ENCODE results near the gene LILRB5. TPM values are rescaled to one million over a fixed set of nuclear protein-coding genes. Genes with fewer than 3 reads are reported as not detected.
"Not testable (repeated sequence)": the region's sequence is repeated elsewhere in the genome, so short reads cannot be mapped to it uniquely, and the experiment has no call there.

Gene LILRB5
- polyA plus RNA-seq, 3 donors, result 0.14 to 1.1 (median 0.17) TPM

- Histone ChIP-seq H3K36me3 (replicated peaks in 1 of 2; ENCODE audit: control insufficient read depth in 1 of 2, insufficient read depth in 2 of 2, low read length in 2 of 2) (peaks cover 22% of the 10 kb centered on the region in 2 donors), H3K4me1 (ENCODE audit: control insufficient read depth in 1 of 2, insufficient read depth in 2 of 2, low read length in 2 of 2) (peaks cover 53 to 60% of the 10 kb centered on the region in 2 donors), H3K9ac (ENCODE audit: insufficient read depth, low read length, poor library complexity, severe bottlenecking) (peak within 1 kb of the TSS; percentile 86), H3K4me3 (replicated peaks in 1 of 3; ENCODE audit: low read depth in 2 of 3, low read length in 3 of 3) (peak within 1 kb of the TSS; percentile 60 to 88 (median 71)), H2AFZ (ENCODE audit: insufficient read depth, low read depth, low read length, poor library complexity, severe bottlenecking) (peak within 1 kb of the TSS; percentile 29), H3K4me2 (replicated peaks; ENCODE audit: extremely low read depth, low read length, poor library complexity, severe bottlenecking) (peak within 1 kb of the TSS; percentile 78), H3K27ac (ENCODE audit: low read depth in 1 of 2, low read length in 2 of 2) (peak within 1 kb of the TSS; percentile 90 to 97), H4K20me1 (ENCODE audit: insufficient read depth, low read length) (peaks cover 15% of the 10 kb centered on the region), H3K79me2 (ENCODE audit: insufficient read depth, low read length) (peaks cover 33% of the 10 kb centered on the region)
- H3K9me3 ChIP-seq (replicated peaks in 1 of 2; ENCODE audit: control insufficient read depth in 1 of 2, insufficient read depth in 1 of 2, low read length in 2 of 2); H3K9me3 Mint-ChIP-seq; H3K27me3 Mint-ChIP-seq (ENCODE audit: low read depth in 3 of 3); H3K27me3 ChIP-seq (ENCODE audit: control insufficient read depth in 2 of 2, insufficient read depth in 2 of 2, low read length in 2 of 2); intact Hi-C loops (cut with micrococcal nuclease): not testable (repeated sequence)
- H3K4me3 Mint-ChIP-seq, result peak within 1 kb of the TSS; percentile 84 to 97
- peak within 1 kb of the TSS; percentile 95 to 100 (median 98) for H3K27ac Mint-ChIP-seq
- 13% methylated on average over 8 of the region's 16 CpGs for WGBS (ENCODE audit: insufficient coverage)
- peak in 2 of 3 donors; percentile 65 to 73 for DNase-seq
- peaks cover 30 to 33% of the 10 kb centered on the region in 2 donors for H3K36me3 Mint-ChIP-seq
- peaks cover 49% of the 10 kb centered on the region for H3K4me1 Mint-ChIP-seq
Measured at GRCh38 chr19:54222474-54223276, 34.4 kb downstream of the LILRB5 start, which contains the start of gene LILRB3. LILRB3 (minus strand) TSS chr19:54223007; CDS start chr19:54222976, 31 bp downstream.

- H3K79me2 ChIP-seq (ENCODE audit: insufficient read depth, low read length), result peaks cover 33% of the 10 kb centered on the region
- DNase-seq; intact Hi-C loops (cut with micrococcal nuclease); H3K27me3 ChIP-seq (ENCODE audit: control insufficient read depth in 2 of 2, insufficient read depth in 2 of 2, low read length in 2 of 2); H3K9me3 ChIP-seq (replicated peaks in 1 of 2; ENCODE audit: control insufficient read depth in 1 of 2, insufficient read depth in 1 of 2, low read length in 2 of 2); H2AFZ ChIP-seq (ENCODE audit: insufficient read depth, low read depth, low read length, poor library complexity, severe bottlenecking); H3K9me3 Mint-ChIP-seq; H3K27me3 Mint-ChIP-seq (ENCODE audit: low read depth in 3 of 3); H3K4me2 ChIP-seq (replicated peaks; ENCODE audit: extremely low read depth, low read length, poor library complexity, severe bottlenecking): not testable (repeated sequence)
- H3K27ac ChIP-seq (ENCODE audit: low read depth in 1 of 2, low read length in 2 of 2), result peak overlapping the region; percentile 90 to 97
- H3K4me1 Mint-ChIP-seq, result peaks cover 54% of the 10 kb centered on the region
- peaks cover 28 to 30% of the 10 kb centered on the region in 2 donors for H3K36me3 ChIP-seq (replicated peaks in 1 of 2; ENCODE audit: control insufficient read depth in 1 of 2, insufficient read depth in 2 of 2, low read length in 2 of 2)
- H3K4me3 Mint-ChIP-seq, result peak overlapping the region; percentile 84 to 97
- H3K4me1 ChIP-seq (ENCODE audit: control insufficient read depth in 1 of 2, insufficient read depth in 2 of 2, low read length in 2 of 2), result peaks cover 53 to 62% of the 10 kb centered on the region in 2 donors
- H3K4me3 ChIP-seq (replicated peaks in 1 of 3; ENCODE audit: low read depth in 2 of 3, low read length in 3 of 3), result peak overlapping the region; percentile 60 to 88 (median 71)
- H3K27ac Mint-ChIP-seq, result peak overlapping the region; percentile 77 to 100 (median 98)
- H3K36me3 Mint-ChIP-seq, result peaks cover 37 to 38% of the 10 kb centered on the region in 2 donors
- no CpG with 5 or more reads among the region's 7 CpGs for WGBS (ENCODE audit: insufficient coverage)
- peaks cover 17% of the 10 kb centered on the region for H4K20me1 ChIP-seq (ENCODE audit: insufficient read depth, low read length)
- H3K9ac ChIP-seq (ENCODE audit: insufficient read depth, low read length, poor library complexity, severe bottlenecking), result peak overlapping the region; percentile 86
Measured at GRCh38 chr19:54221947-54222346, 35.1 kb downstream of the LILRB5 start.

DNA sequence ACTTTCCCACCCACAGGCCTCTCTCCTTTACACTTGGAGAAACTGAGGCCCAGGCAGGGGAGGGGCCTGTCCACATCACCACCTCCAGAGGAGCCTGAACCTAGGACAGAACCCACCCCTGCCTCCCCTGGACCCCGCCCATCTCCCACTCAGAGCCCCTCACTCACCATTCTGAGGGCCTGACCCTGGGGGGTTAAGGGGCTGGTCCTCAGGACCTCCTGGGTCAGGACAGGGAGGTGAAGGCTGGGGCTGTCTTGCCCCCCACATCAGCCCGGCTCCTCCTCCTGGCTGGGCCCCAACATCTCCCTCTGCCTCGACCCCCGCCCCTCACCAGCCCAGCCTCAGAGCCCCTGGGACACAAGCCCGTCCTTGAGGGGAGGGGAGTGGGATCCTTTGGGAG lies 37.4 kb downstream of the LILRB5 start:
- Mint-ChIP-seq H3K36me3 (peaks cover 46 to 51% of the 10 kb centered on the region in 2 donors), H3K4me1 (peaks cover 68% of the 10 kb centered on the region)
- H3K27ac ChIP-seq (ENCODE audit: low read depth in 1 of 2, low read length in 2 of 2); H2AFZ ChIP-seq (ENCODE audit: insufficient read depth, low read depth, low read length, poor library complexity, severe bottlenecking); H3K4me3 Mint-ChIP-seq; H3K27ac Mint-ChIP-seq; H3K9me3 ChIP-seq (replicated peaks in 1 of 2; ENCODE audit: control insufficient read depth in 1 of 2, insufficient read depth in 1 of 2, low read length in 2 of 2); DNase-seq; H3K27me3 Mint-ChIP-seq (ENCODE audit: low read depth in 3 of 3); H3K9ac ChIP-seq (ENCODE audit: insufficient read depth, low read length, poor library complexity, severe bottlenecking); H3K4me2 ChIP-seq (replicated peaks; ENCODE audit: extremely low read depth, low read length, poor library complexity, severe bottlenecking); intact Hi-C loops (cut with micrococcal nuclease); H3K27me3 ChIP-seq (ENCODE audit: control insufficient read depth in 2 of 2, insufficient read depth in 2 of 2, low read length in 2 of 2); H3K9me3 Mint-ChIP-seq: not testable (repeated sequence)
- Histone ChIP-seq H3K4me1 (ENCODE audit: control insufficient read depth in 1 of 2, insufficient read depth in 2 of 2, low read length in 2 of 2) (peaks cover 50 to 78% of the 10 kb centered on the region in 2 donors), H3K4me3 (replicated peaks in 1 of 3; ENCODE audit: low read depth in 2 of 3, low read length in 3 of 3) (peak overlapping the region in 1 of 3 experiments; percentile 28), H4K20me1 (ENCODE audit: insufficient read depth, low read length) (peaks cover 26% of the 10 kb centered on the region), H3K36me3 (replicated peaks in 1 of 2; ENCODE audit: control insufficient read depth in 1 of 2, insufficient read depth in 2 of 2, low read length in 2 of 2) (peaks cover 36 to 41% of the 10 kb centered on the region in 2 donors), H3K79me2 (ENCODE audit: insufficient read depth, low read length) (peaks cover 33% of the 10 kb centered on the region)
- WGBS (ENCODE audit: insufficient coverage), result no CpG with 5 or more reads among the region's 5 CpGs

Data from CD14-positive monocyte (primary cell).